ENCODE data around the gene TLR5. TPM values are rescaled to one million over a fixed set of nuclear protein-coding genes. Genes with fewer than 3 reads are reported as not detected.

The TLR5 gene
- total RNA-seq, 4 donors from 2014 or later, result 2.8 to 8.3 (median 6.1) TPM

DNA sequence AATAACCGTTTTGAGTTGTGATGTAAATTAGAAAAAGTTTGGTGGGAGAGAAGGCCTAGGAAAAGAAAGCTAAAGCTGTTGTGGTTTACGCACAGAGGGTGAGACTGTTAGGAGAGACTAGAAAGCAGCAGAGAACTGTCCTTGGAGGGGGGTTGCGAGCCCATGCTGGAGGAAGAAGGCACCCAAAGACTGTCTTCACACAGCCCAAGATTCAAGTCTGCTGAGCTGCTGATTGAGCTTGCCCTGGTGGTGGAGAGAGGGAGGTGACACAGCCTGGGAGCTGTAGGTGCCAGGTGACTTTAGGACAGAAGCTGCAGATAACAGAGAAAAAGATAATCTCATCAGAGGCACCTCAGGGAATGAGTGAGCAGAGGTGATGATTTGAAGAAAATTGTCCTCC is 18.3 kb upstream of the TLR5 start:
- Histone ChIP-seq H3K36me3 (no peaks in the 10 kb centered on the region), H3K9me3 (no peaks in the 10 kb centered on the region), H3K4me1 (no peaks in the 10 kb centered on the region), H3K4me3 (no peak overlapping the region), H3K27me3 (no peaks in the 10 kb centered on the region), H3K27ac (replicated peaks in 1 of 4) (no peak overlapping the region)
- intact Hi-C loops (cut with DNase I), result loop anchor here (10.0 kb wide), 1 partner anchor 63 kb away; no protein-coding TSS in a partner anchor
- no peak for DNase-seq (ENCODE audit: extremely low spot score)
- 82% methylated on average over 3 of the region's 3 CpGs for WGBS
- TF ChIP-seq POLR2A (IDR thresholded peaks at IDR 0.05; ENCODE audit: low read depth) (no peak), CTCF (IDR thresholded peaks at IDR 0.05) (no peak), EP300 (IDR thresholded peaks at IDR 0.05) (no peak), POLR2AphosphoS5 (IDR thresholded peaks at IDR 0.05) (no peak)

DNA sequence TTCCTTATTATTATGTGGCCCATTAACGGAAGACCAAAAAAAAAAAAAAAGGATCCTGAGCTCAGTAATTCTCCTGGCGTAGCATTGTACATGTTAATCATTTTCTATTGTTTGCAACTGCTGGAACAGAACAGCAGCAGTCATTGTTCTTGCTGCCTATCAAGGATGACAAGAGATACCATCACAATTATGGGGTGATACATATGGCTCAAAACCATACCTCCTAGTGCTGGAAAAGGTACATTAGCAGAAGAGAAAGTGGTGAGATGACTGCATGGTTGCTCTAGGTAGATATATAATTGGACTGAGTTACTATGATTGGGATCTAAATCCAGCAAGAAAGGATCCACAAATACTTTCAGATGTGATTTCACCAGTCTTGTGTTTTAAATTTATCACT is 13.3 kb upstream of the TLR5 start:
- H3K4me1 ChIP-seq, result peaks cover 0 to 11% (median 6%) of the 10 kb centered on the region in 4 donors
- H3K4me3 ChIP-seq, result no peak overlapping the region
- no peak for TF ChIP-seq POLR2AphosphoS5 (IDR thresholded peaks at IDR 0.05)
- TF ChIP-seq EP300 (IDR thresholded peaks at IDR 0.05), result no peak
- no peak for TF ChIP-seq CTCF (IDR thresholded peaks at IDR 0.05)
- TF ChIP-seq POLR2A (IDR thresholded peaks at IDR 0.05; ENCODE audit: low read depth), result no peak
- intact Hi-C loops (cut with DNase I), result no loop called here
- 96% methylated on average over 2 of the region's 2 CpGs for WGBS
- H3K27me3 ChIP-seq, result no peaks in the 10 kb centered on the region
- no peaks in the 10 kb centered on the region for H3K36me3 ChIP-seq
- H3K9me3 ChIP-seq, result no peaks in the 10 kb centered on the region
- no peak overlapping the region for H3K27ac ChIP-seq (replicated peaks in 1 of 4)
- DNase-seq (ENCODE audit: extremely low spot score), result no peak

DNA sequence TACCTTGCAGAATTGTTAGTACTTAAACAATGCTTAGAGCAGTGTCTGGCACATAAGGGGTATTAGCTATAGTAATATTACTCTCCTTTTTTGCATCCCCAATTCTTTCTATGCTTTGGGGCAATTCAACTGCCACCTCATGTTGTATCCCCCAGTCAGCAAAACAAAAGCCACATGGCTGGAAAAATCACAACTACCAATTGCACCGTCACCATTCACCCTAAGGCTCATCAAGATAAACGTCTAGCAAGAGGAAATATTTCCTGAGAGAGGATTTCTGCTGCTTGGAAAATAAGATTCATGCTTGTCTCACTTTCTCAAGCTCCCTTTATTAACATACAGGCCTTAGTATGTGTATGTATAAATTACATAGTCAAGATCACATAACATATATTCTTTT is 12.1 kb upstream of the TLR5 start:
- H3K36me3 ChIP-seq, result no peaks in the 10 kb centered on the region
- no peak overlapping the region for H3K4me3 ChIP-seq
- intact Hi-C loops (cut with DNase I), result no loop called here
- no peak for DNase-seq (ENCODE audit: extremely low spot score)
- no peaks in the 10 kb centered on the region for H3K9me3 ChIP-seq
- peaks cover 0 to 4% (median 0%) of the 10 kb centered on the region in 4 donors for H3K27me3 ChIP-seq
- WGBS, result 64% methylated on average over 2 of the region's 2 CpGs
- peaks cover 0 to 11% (median 6%) of the 10 kb centered on the region in 4 donors for H3K4me1 ChIP-seq
- TF ChIP-seq POLR2A (IDR thresholded peaks at IDR 0.05; ENCODE audit: low read depth) (no peak), EP300 (IDR thresholded peaks at IDR 0.05) (no peak), CTCF (IDR thresholded peaks at IDR 0.05) (no peak), POLR2AphosphoS5 (IDR thresholded peaks at IDR 0.05) (no peak)
- H3K27ac ChIP-seq (replicated peaks in 1 of 4), result no peak overlapping the region

GRCh38 chr1:223153177-223154119 is 10.4 kb upstream of the TLR5 start:
- Histone ChIP-seq H3K36me3 (no peaks in the 10 kb centered on the region), H3K4me3 (no peak overlapping the region), H3K27ac (replicated peaks in 1 of 4) (no peak overlapping the region), H3K27me3 (peaks cover 0 to 4% (median 0%) of the 10 kb centered on the region in 4 donors), H3K9me3 (no peaks in the 10 kb centered on the region), H3K4me1 (peaks cover 0 to 11% (median 6%) of the 10 kb centered on the region in 4 donors)
- TF ChIP-seq POLR2AphosphoS5 (IDR thresholded peaks at IDR 0.05), result no peak
- no peak for TF ChIP-seq EP300 (IDR thresholded peaks at IDR 0.05)
- TF ChIP-seq POLR2A (IDR thresholded peaks at IDR 0.05; ENCODE audit: low read depth), result no peak
- TF ChIP-seq CTCF (IDR thresholded peaks at IDR 0.05), result no peak
- 77% methylated on average over 3 of the region's 3 CpGs for WGBS
- no peak for DNase-seq (ENCODE audit: extremely low spot score)
- intact Hi-C loops (cut with DNase I), result no loop called here
